ENCODE measurements around the gene CHST3. TPM values are rescaled to one million over a fixed set of nuclear protein-coding genes. Genes with fewer than 3 reads are reported as not detected.

Gene CHST3
- polyA plus RNA-seq, 2 of the 4 experiments (the other 2 are of a cell fraction), result 12.8 to 23.1 TPM

GRCh38 chr10:72009425-72010081 lies 45.4 kb downstream of the CHST3 start:
- no peak for TF ChIP-seq CEBPB (IDR thresholded peaks at IDR 0.05)
- CTCF ChIA-PET, result interaction anchor here (0.9 to 1.7 kb wide), 4 partner anchors 34 to 214 kb away, joined by 3 to 4 read pairs (median 3); no protein-coding TSS in a partner anchor

GRCh38 chr10:72010234-72010973 lies 46.2 kb downstream of the CHST3 start:
- H3K27ac ChIP-seq, result no peak overlapping the region
- no peak for ATAC-seq
- peaks cover 9% of the 10 kb centered on the region; the same call in 1 of the 3 replicates for H3K4me1 ChIP-seq
- H3K9me3 ChIP-seq, result no peaks in the 10 kb centered on the region
- no peak for DNase-seq (ENCODE audit: low read depth in 1 of 2, low spot score in 1 of 2)
- POLR2A ChIA-PET, result no interaction called here
- no peak overlapping the region for H3K4me2 ChIP-seq
- CTCF ChIA-PET, result interaction anchor here (1.0 to 1.7 kb wide), 3 partner anchors 35 to 213 kb away, joined by 3 to 4 read pairs (median 3); no protein-coding TSS in a partner anchor
- no peak for TF ChIP-seq RCOR1 (IDR thresholded peaks at IDR 0.05; ENCODE audit: low read depth, low read length)
- no peak for TF ChIP-seq SREBF2 (IDR thresholded peaks at IDR 0.05)
- 94% methylated on average over 7 of the region's 7 CpGs for WGBS (ENCODE audit: missing lambda C conversion rate)
- H3K4me3 ChIP-seq, result no peak overlapping the region
- no peak for FAIRE-seq

More at GRCh38 chr10:72009425-72010081, 45.4 kb downstream of the CHST3 start:
- H3K4me3 ChIP-seq, result no peak overlapping the region
- no peak overlapping the region for H3K4me2 ChIP-seq
- DNase-seq (ENCODE audit: low read depth in 1 of 2, low spot score in 1 of 2), result no peak
- peaks cover 9% of the 10 kb centered on the region; the same call in 1 of the 3 replicates for H3K4me1 ChIP-seq
- 82% methylated on average over 11 of the region's 12 CpGs for WGBS (ENCODE audit: missing lambda C conversion rate)
- no peak overlapping the region for H3K27ac ChIP-seq
- POLR2A ChIA-PET, result no interaction called here
- ATAC-seq, result no peak
- FAIRE-seq, result no peak
- H3K9me3 ChIP-seq, result no peaks in the 10 kb centered on the region

- CTCF ChIA-PET, result interaction anchor here (0.7 to 1.9 kb wide), 6 partner anchors 10 to 213 kb away, joined by 3 to 7 read pairs (median 3); no protein-coding TSS in a partner anchor
These were observed 46.8 kb downstream of the CHST3 start for GRCh38 chr10:72011016-72011415.

GRCh38 chr10:72011468-72011867 lies 47.3 kb downstream of the CHST3 start:
- ATAC-seq (no peak), FAIRE-seq (no peak), DNase-seq (ENCODE audit: low read depth in 1 of 2, low spot score in 1 of 2) (no peak)
- Histone ChIP-seq H3K27ac (no peak overlapping the region), H3K4me3 (no peak overlapping the region), H3K4me1 (peaks cover 9% of the 10 kb centered on the region; the same call in 1 of the 3 replicates), H3K4me2 (no peak overlapping the region), H3K9me3 (no peaks in the 10 kb centered on the region)
- ChIA-PET CTCF (interaction anchor here (0.7 to 1.9 kb wide), 6 partner anchors 10 to 115 kb away, joined by 3 to 7 read pairs (median 3); no protein-coding TSS in a partner anchor), POLR2A (no interaction called here)
- WGBS (ENCODE audit: missing lambda C conversion rate), result 99% methylated on average over 8 of the region's 8 CpGs
- TF ChIP-seq ESRRA (IDR thresholded peaks at IDR 0.05; ENCODE audit: borderline replicate concordance, low read length) (no peak), BCL3 (IDR thresholded peaks at IDR 0.05) (no peak), MAFK (IDR thresholded peaks at IDR 0.05; ENCODE audit: partially characterized antibody) (no peak), ZFP36 (IDR thresholded peaks at IDR 0.05; ENCODE audit: borderline replicate concordance, partially characterized antibody) (no peak), RFX5 (IDR thresholded peaks at IDR 0.05) (no peak), HMGXB4 (CRISPR knock-in tag; IDR thresholded peaks at IDR 0.05; ENCODE audit: borderline replicate concordance) (no peak), MAZ (IDR thresholded peaks at IDR 0.05; ENCODE audit: borderline replicate concordance, low read depth, low read length) (no peak), EP300 (IDR thresholded peaks at IDR 0.05) (no peak), EHF (CRISPR knock-in tag; IDR thresholded peaks at IDR 0.05) (no peak), REST (IDR thresholded peaks at IDR 0.05) (no peak), RARB (CRISPR knock-in tag; IDR thresholded peaks at IDR 0.05) (no peak), FOXS1 (CRISPR knock-in tag; IDR thresholded peaks at IDR 0.05) (no peak), KDM1A (IDR thresholded peaks at IDR 0.05; ENCODE audit: low read depth) (no peak)

More at GRCh38 chr10:72011016-72011415, 46.8 kb downstream of the CHST3 start:
- Histone ChIP-seq H3K4me2 (no peak overlapping the region), H3K9me3 (no peaks in the 10 kb centered on the region), H3K4me3 (no peak overlapping the region), H3K4me1 (peaks cover 9% of the 10 kb centered on the region; the same call in 1 of the 3 replicates), H3K27ac (no peak overlapping the region)
- POLR2A ChIA-PET, result no interaction called here
- no peak for TF ChIP-seq POLR2A (IDR thresholded peaks at IDR 0.05; ENCODE audit: low read length)
- TF ChIP-seq E2F6 (IDR thresholded peaks at IDR 0.05; ENCODE audit: borderline replicate concordance, low read depth), result no peak
- TF ChIP-seq HES2 (IDR thresholded peaks at IDR 0.05), result no peak
- TF ChIP-seq TP53 (CRISPR knock-in tag; IDR thresholded peaks at IDR 0.05), result no peak
- no peak for FAIRE-seq
- no peak for DNase-seq (ENCODE audit: low read depth in 1 of 2, low spot score in 1 of 2)
- ATAC-seq, result no peak
- WGBS (ENCODE audit: missing lambda C conversion rate), result 92% methylated on average over 9 of the region's 9 CpGs

Data from A549 (cell line).